H9 (cell line): ENCODE data around the gene UBE2G1. TPM values are rescaled to one million over a fixed set of nuclear protein-coding genes. Genes with fewer than 3 reads are reported as not detected.
A peak's percentile ranks its signal among the peaks of the same experiment; 100 is the strongest.

Source experiments
- DNase-seq: peaks from one replicate; pipeline ENCODE4 v3.0.0-alpha.2; 2017
- H2AFZ ChIP-seq: one replicate; pipeline ENCODE4 v1.6.1; 2013; ENCODE audit warnings: mild to moderate bottlenecking, low read length, control low read depth, moderate library complexity
- H2AK5ac ChIP-seq: 2 replicates; pipeline ENCODE4 v1.6.1; 2013; ENCODE audit warnings: low read length, control low read depth, mixed read lengths; ENCODE audit not compliant: insufficient read length
- H2BK120ac ChIP-seq: one replicate; pipeline ENCODE4 v1.6.1; 2013; ENCODE audit warnings: low read depth, mild to moderate bottlenecking, low read length, control low read depth, inconsistent platforms; ENCODE audit not compliant: poor library complexity, severe bottlenecking
- H2BK12ac ChIP-seq: 2 replicates; pipeline ENCODE4 v1.6.1; 2013; ENCODE audit warnings: low read length, control low read depth, mixed read lengths, low read depth; ENCODE audit not compliant: insufficient read length
- H2BK15ac ChIP-seq: 2 replicates; pipeline ENCODE4 v1.6.1; 2013; ENCODE audit warnings: low read depth, low read length, control low read depth
- H2BK20ac ChIP-seq: one replicate; pipeline ENCODE4 v1.6.1; 2013; ENCODE audit warnings: low read depth, mild to moderate bottlenecking, low read length, control low read depth, inconsistent platforms; ENCODE audit not compliant: poor library complexity, severe bottlenecking
- H2BK5ac ChIP-seq: 2 replicates; pipeline ENCODE4 v1.6.1; 2013; ENCODE audit warnings: low read length, control low read depth, mixed read lengths; ENCODE audit not compliant: insufficient read length
- H3K14ac ChIP-seq: 2 replicates; pipeline ENCODE4 v1.6.1; 2013; ENCODE audit warnings: low read length, control low read depth; ENCODE audit not compliant: insufficient read depth
- H3K18ac ChIP-seq: 2 replicates; pipeline ENCODE4 v1.6.1; 2013; ENCODE audit warnings: low read depth, mild to moderate bottlenecking, mixed read lengths, low read length, control low read depth; ENCODE audit not compliant: insufficient read length
- H3K23ac ChIP-seq: 2 replicates; pipeline ENCODE4 v1.6.1; 2013; ENCODE audit warnings: low read length, control low read depth, mixed read lengths, low read depth; ENCODE audit not compliant: insufficient read length
- H3K23me2 ChIP-seq: 2 replicates; pipeline ENCODE4 v1.6.1; 2013; ENCODE audit warnings: low read depth, mild to moderate bottlenecking, mixed read lengths, low read length, control low read depth; ENCODE audit not compliant: insufficient read length, poor library complexity, severe bottlenecking
- H3K27ac ChIP-seq: 2 replicates; pipeline ENCODE4 v1.5.1; 2013; ENCODE audit warnings: low read length, control low read depth, mixed read lengths, low read depth; ENCODE audit not compliant: insufficient read length
- H3K27me3 ChIP-seq: 2 replicates; pipeline ENCODE4 v1.6.1; 2013; ENCODE audit warnings: low read length, control low read depth, inconsistent platforms; ENCODE audit not compliant: insufficient read depth
- H3K4ac ChIP-seq: 2 replicates; pipeline ENCODE4 v1.6.1; 2013; ENCODE audit warnings: low read depth, mild to moderate bottlenecking, control low read depth, inconsistent platforms, low read length, moderate library complexity
- H3K4me1 ChIP-seq: 2 replicates; pipeline ENCODE4 v1.6.1; 2013; ENCODE audit warnings: low read length, control low read depth, inconsistent platforms; ENCODE audit not compliant: insufficient read depth
- H3K4me2 ChIP-seq: 2 replicates; pipeline ENCODE4 v1.6.1; 2013; ENCODE audit warnings: low read length, control low read depth, mixed read lengths; ENCODE audit not compliant: insufficient read length, insufficient read depth
- H3K56ac ChIP-seq: 2 replicates; pipeline ENCODE4 v1.6.1; 2013; ENCODE audit warnings: low read depth, mild to moderate bottlenecking, mixed read lengths, low read length, control low read depth; ENCODE audit not compliant: insufficient read length
- H3K79me1 ChIP-seq: 2 replicates; pipeline ENCODE4 v1.6.1; 2013; ENCODE audit warnings: low read depth, mild to moderate bottlenecking, moderate library complexity, low read length, control low read depth, inconsistent platforms; ENCODE audit not compliant: insufficient read depth, poor library complexity, severe bottlenecking
- H3K79me2 ChIP-seq: 2 replicates; pipeline ENCODE4 v1.6.1; 2013; ENCODE audit warnings: low read length, control low read depth, inconsistent platforms; ENCODE audit not compliant: insufficient read depth
- H3K9ac ChIP-seq: 2 replicates; pipeline ENCODE4 v1.6.1; 2013; ENCODE audit warnings: low read length, control low read depth, mixed read lengths; ENCODE audit not compliant: insufficient read length; ENCODE audit errors: extremely low read depth
- H3K9me3 ChIP-seq: one replicate; pipeline ENCODE4 v1.6.1; 2013; ENCODE audit warnings: low read depth, low read length, inconsistent platforms; ENCODE audit not compliant: control insufficient read depth
- H3T11ph ChIP-seq: one replicate; pipeline ENCODE4 v1.6.1; 2013; ENCODE audit warnings: mild to moderate bottlenecking, low read length, control low read depth, inconsistent platforms
- H4K20me1 ChIP-seq: one replicate; pipeline ENCODE4 v1.6.1; 2013; ENCODE audit not compliant: control insufficient read depth, insufficient read length, insufficient read depth
- H4K5ac ChIP-seq: 2 replicates; pipeline ENCODE4 v1.6.1; 2013; ENCODE audit warnings: low read depth, mild to moderate bottlenecking, mixed read lengths, low read length, control low read depth; ENCODE audit not compliant: insufficient read length
- H4K8ac ChIP-seq: replicated peaks from 2 replicates; pipeline ENCODE4 v1.6.1; 2013; ENCODE audit warnings: low read length, control low read depth, mixed read lengths, low read depth; ENCODE audit not compliant: insufficient read length
- H4K91ac ChIP-seq: 2 replicates; pipeline ENCODE4 v1.6.1; 2013; ENCODE audit warnings: low read depth, mild to moderate bottlenecking, moderate library complexity, mixed read lengths, low read length, control low read depth; ENCODE audit not compliant: insufficient read length
- H3K27ac Mint-ChIP-seq, 3 experiments: 2 replicates in 2 of 3; 3 replicates in 1 of 3; pipeline ENCODE4 v1.8.0; 2020 to 2021; ENCODE audit warnings: mixed read lengths in 3 of 3, mild to moderate bottlenecking in 1 of 3, moderate library complexity in 1 of 3
- H3K27me3 Mint-ChIP-seq: 2 replicates; pipeline ENCODE4 v1.8.0; 2021; ENCODE audit warnings: low read depth, mild to moderate bottlenecking, moderate library complexity, mixed read lengths
- H3K36me3 Mint-ChIP-seq, 3 experiments: 2 replicates in 2 of 3; 3 replicates in 1 of 3; pipeline ENCODE4 v1.8.0; 2020 to 2021; ENCODE audit warnings: low read depth in 3 of 3, mixed read lengths in 3 of 3; ENCODE audit not compliant: insufficient read depth in 1 of 3
- H3K4me1 Mint-ChIP-seq, 2 experiments: 2 replicates each; pipeline ENCODE4 v1.8.0; 2020; ENCODE audit warnings: mixed read lengths in 2 of 2
- H3K4me3 Mint-ChIP-seq, 2 experiments: 2 replicates in 1 of 2; 3 replicates in 1 of 2; pipeline ENCODE4 v1.8.0; 2020 to 2021; ENCODE audit warnings: mild to moderate bottlenecking in 2 of 2, mixed read lengths in 2 of 2, moderate library complexity in 1 of 2
- H3K9me3 Mint-ChIP-seq, 2 experiments: 2 replicates in 1 of 2; 3 replicates in 1 of 2; pipeline ENCODE4 v1.8.0; 2020; ENCODE audit warnings: mild to moderate bottlenecking in 2 of 2, mixed read lengths in 2 of 2, moderate library complexity in 1 of 2
- WGBS: extraction: QIAGEN DNeasy Blood & Tissue Kit; methylation state at CpG from one replicate; pipeline ENCODE4 v1.1.7; 2013; ENCODE audit warnings: missing lambda C conversion rate, low lambda C conversion rate, mixed read lengths; ENCODE audit not compliant: insufficient read length; ENCODE audit errors: extremely low coverage; 5-methylcytosine and 5-hydroxymethylcytosine counted together
- total RNA-seq: library from RNA; stranded (reverse); gene quantifications from 2 replicates; pipeline ENCODE4 v1.2.1, GENCODE V29; 2021
- TF ChIP-seq, protein P1 (sequence below): fragments of 200-600 bp; sonication (generic); conservative IDR thresholded peaks from 3 replicates; pipeline ENCODE4 v1.8.0; 2021; ENCODE audit warnings: antibody characterized with exemption, mild to moderate bottlenecking

The UBE2G1 gene
- total RNA-seq, 1 experiment from 2014 or later, result 188 TPM

- Mint-ChIP-seq H3K4me3 (no peak overlapping the region), H3K27me3 (no peaks in the 10 kb centered on the region), H3K27ac (peak overlapping the region in 1 of 3 experiments; percentile 91; a peak in 1 of 7 replicates), H3K9me3 (no peaks in the 10 kb centered on the region), H3K36me3 (peaks cover 2 to 17% (median 6%) of the 10 kb centered on the region in 3 experiments; a peak in 6 of 7 replicates), H3K4me1 (peaks cover 41 to 43% of the 10 kb centered on the region in 2 experiments)
- no peak overlapping the region for H2AK5ac ChIP-seq
- no peak overlapping the region for H4K8ac ChIP-seq
- H3K79me1 ChIP-seq, result peaks cover 6% of the 10 kb centered on the region
- H3K23me2 ChIP-seq, result no peaks in the 10 kb centered on the region
- WGBS, result no CpG with 5 or more reads among the region's 9 CpGs
- no peaks in the 10 kb centered on the region; the same call in 1 of the 2 replicates for H3K4me1 ChIP-seq
- no peak overlapping the region for H3K14ac ChIP-seq
- H3K27me3 ChIP-seq, result no peaks in the 10 kb centered on the region
- no peak overlapping the region for H3K4ac ChIP-seq
- H4K5ac ChIP-seq, result no peak overlapping the region
- H2BK20ac ChIP-seq, result no peak overlapping the region
- H4K20me1 ChIP-seq, result no peaks in the 10 kb centered on the region
- no peak overlapping the region for H3K56ac ChIP-seq
- H3K79me2 ChIP-seq, result peaks cover 34% of the 10 kb centered on the region; the same call in 1 of the 2 replicates
- H3K27ac ChIP-seq, result no peak overlapping the region
- no peak overlapping the region for H3K18ac ChIP-seq
- H3K9ac ChIP-seq, result no peak overlapping the region
- no peak overlapping the region for H4K91ac ChIP-seq
- H3T11ph ChIP-seq, result no peak overlapping the region
- no peak overlapping the region for H2BK12ac ChIP-seq
- no peak overlapping the region for H2BK15ac ChIP-seq
- no peak overlapping the region for H3K23ac ChIP-seq
- H2BK120ac ChIP-seq, result no peak overlapping the region
- H2BK5ac ChIP-seq, result no peak overlapping the region
- H2AFZ ChIP-seq, result no peak overlapping the region
- TF ChIP-seq, protein P1, sequence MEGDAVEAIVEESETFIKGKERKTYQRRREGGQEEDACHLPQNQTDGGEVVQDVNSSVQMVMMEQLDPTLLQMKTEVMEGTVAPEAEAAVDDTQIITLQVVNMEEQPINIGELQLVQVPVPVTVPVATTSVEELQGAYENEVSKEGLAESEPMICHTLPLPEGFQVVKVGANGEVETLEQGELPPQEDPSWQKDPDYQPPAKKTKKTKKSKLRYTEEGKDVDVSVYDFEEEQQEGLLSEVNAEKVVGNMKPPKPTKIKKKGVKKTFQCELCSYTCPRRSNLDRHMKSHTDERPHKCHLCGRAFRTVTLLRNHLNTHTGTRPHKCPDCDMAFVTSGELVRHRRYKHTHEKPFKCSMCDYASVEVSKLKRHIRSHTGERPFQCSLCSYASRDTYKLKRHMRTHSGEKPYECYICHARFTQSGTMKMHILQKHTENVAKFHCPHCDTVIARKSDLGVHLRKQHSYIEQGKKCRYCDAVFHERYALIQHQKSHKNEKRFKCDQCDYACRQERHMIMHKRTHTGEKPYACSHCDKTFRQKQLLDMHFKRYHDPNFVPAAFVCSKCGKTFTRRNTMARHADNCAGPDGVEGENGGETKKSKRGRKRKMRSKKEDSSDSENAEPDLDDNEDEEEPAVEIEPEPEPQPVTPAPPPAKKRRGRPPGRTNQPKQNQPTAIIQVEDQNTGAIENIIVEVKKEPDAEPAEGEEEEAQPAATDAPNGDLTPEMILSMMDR, result no peak
- no peaks in the 10 kb centered on the region for H3K9me3 ChIP-seq
- H3K4me2 ChIP-seq, result no peak overlapping the region
- DNase-seq, result no peak
These were observed 33.4 kb downstream of the UBE2G1 start for GRCh38 chr17:4333041-4333440.
